Mesendoderm (in vitro differentiated cells): Measurements from ENCODE around the gene ADAMTS4.

Experiments
- DNase-seq: peaks from one replicate; pipeline ENCODE4 v3.0.0; 2013
- H2AK5ac ChIP-seq: 2 replicates; pipeline ENCODE4 v1.6.1; 2013; ENCODE audit warnings: low read length, inconsistent platforms
- H2BK120ac ChIP-seq: 2 replicates; pipeline ENCODE4 v1.6.1; 2013; ENCODE audit warnings: low read depth, mild to moderate bottlenecking, low read length, moderate library complexity, mixed read lengths
- H2BK15ac ChIP-seq: replicated peaks from 2 replicates; pipeline ENCODE4 v1.6.1; 2013; ENCODE audit warnings: low read depth, mild to moderate bottlenecking, moderate library complexity
- H2BK5ac ChIP-seq: 2 replicates; pipeline ENCODE4 v1.6.1; 2013; ENCODE audit warnings: low read length, inconsistent platforms
- H3K18ac ChIP-seq: 2 replicates; pipeline ENCODE4 v1.6.1; 2013; ENCODE audit warnings: mild to moderate bottlenecking, low read length, mixed read lengths
- H3K23ac ChIP-seq: one replicate; pipeline ENCODE4 v1.6.1; 2013; ENCODE audit warnings: low read length
- H3K27ac ChIP-seq: 2 replicates; pipeline ENCODE4 v1.5.1; 2013; ENCODE audit warnings: low read depth, mild to moderate bottlenecking, inconsistent platforms, low read length, moderate library complexity
- H3K27me3 ChIP-seq: 2 replicates; pipeline ENCODE4 v1.6.1; 2013; ENCODE audit warnings: low read length, control low read depth, mild to moderate bottlenecking, inconsistent platforms; ENCODE audit not compliant: insufficient read depth, poor library complexity
- H3K36me3 ChIP-seq: 2 replicates; pipeline ENCODE4 v1.6.1; 2013; ENCODE audit warnings: low read length, inconsistent platforms; ENCODE audit not compliant: control insufficient read depth, insufficient read depth
- H3K4ac ChIP-seq: one replicate; pipeline ENCODE4 v1.6.1; 2013; ENCODE audit warnings: low read depth, mild to moderate bottlenecking, low read length, moderate library complexity
- H3K4me1 ChIP-seq: 2 replicates; pipeline ENCODE4 v1.6.1; 2013; ENCODE audit warnings: low read depth, low read length, inconsistent platforms; ENCODE audit not compliant: control insufficient read depth
- H3K4me2 ChIP-seq: 2 replicates; pipeline ENCODE4 v1.6.1; 2013; ENCODE audit warnings: low read length
- H3K4me3 ChIP-seq: 2 replicates; pipeline ENCODE4 v1.5.1; 2013; ENCODE audit warnings: mild to moderate bottlenecking, low read length
- H3K56ac ChIP-seq: one replicate; pipeline ENCODE4 v1.6.1; 2013; ENCODE audit warnings: low read length
- H3K79me1 ChIP-seq: 2 replicates; pipeline ENCODE4 v1.6.1; 2013; ENCODE audit warnings: low read length, inconsistent platforms
- H3K79me2 ChIP-seq: 2 replicates; pipeline ENCODE4 v1.6.1; 2013; ENCODE audit warnings: mild to moderate bottlenecking, low read length; ENCODE audit not compliant: control insufficient read depth, insufficient read depth
- H3K9ac ChIP-seq: 2 replicates; pipeline ENCODE4 v1.6.1; 2013; ENCODE audit warnings: low read length, inconsistent platforms
- H4K5ac ChIP-seq: one replicate; pipeline ENCODE4 v1.6.1; 2013; ENCODE audit warnings: low read length
- H4K8ac ChIP-seq: one replicate; pipeline ENCODE4 v1.6.1; 2013; ENCODE audit warnings: low read depth, mild to moderate bottlenecking, control low read depth, low read length, moderate library complexity
- WGBS: extraction: QIAGEN DNeasy Blood & Tissue Kit; methylation state at CpG from one replicate; pipeline ENCODE4 v1.1.7; 2013; ENCODE audit warnings: low lambda C conversion rate, missing lambda C conversion rate; ENCODE audit not compliant: insufficient coverage; ENCODE audit errors: extremely low coverage; 5-methylcytosine and 5-hydroxymethylcytosine counted together

ADAMTS4 gene

GRCh38 chr1:161172349-161172748 lies 26.5 kb downstream of the ADAMTS4 start:
- Histone ChIP-seq H2BK5ac (no peak overlapping the region), H3K18ac (no peak overlapping the region), H3K23ac (no peak overlapping the region), H3K4me2 (no peak overlapping the region), H3K56ac (no peak overlapping the region), H3K4ac (no peak overlapping the region), H3K4me1 (peaks cover 4% of the 10 kb centered on the region), H3K4me3 (no peak overlapping the region), H2AK5ac (no peak overlapping the region), H4K8ac (no peak overlapping the region), H3K79me1 (peaks cover 6% of the 10 kb centered on the region), H3K79me2 (peaks cover 4% of the 10 kb centered on the region), H3K9ac (no peak overlapping the region), H3K27ac (no peak overlapping the region), H2BK15ac (no peak overlapping the region), H3K36me3 (peaks cover 10% of the 10 kb centered on the region), H4K5ac (no peak overlapping the region), H3K27me3 (no peaks in the 10 kb centered on the region), H2BK120ac (no peak overlapping the region)
- no peak for DNase-seq
- no CpG with 5 or more reads among the region's 1 CpG for WGBS

GRCh38 chr1:161171696-161172095 lies 27.2 kb downstream of the ADAMTS4 start:
- H3K27ac ChIP-seq, result no peak overlapping the region
- H2BK15ac ChIP-seq, result no peak overlapping the region
- H2AK5ac ChIP-seq, result no peak overlapping the region
- H3K4ac ChIP-seq, result no peak overlapping the region
- no peak overlapping the region for H4K5ac ChIP-seq
- H3K27me3 ChIP-seq, result no peaks in the 10 kb centered on the region
- no CpG with 5 or more reads among the region's 12 CpGs for WGBS
- no peak overlapping the region for H3K9ac ChIP-seq
- DNase-seq, result no peak
- peaks cover 6% of the 10 kb centered on the region for H3K79me1 ChIP-seq
- H3K18ac ChIP-seq, result no peak overlapping the region
- H3K4me3 ChIP-seq, result no peak overlapping the region
- H3K56ac ChIP-seq, result no peak overlapping the region
- H3K4me2 ChIP-seq, result no peak overlapping the region
- H2BK5ac ChIP-seq, result no peak overlapping the region
- H2BK120ac ChIP-seq, result no peak overlapping the region
- H3K79me2 ChIP-seq, result peaks cover 4% of the 10 kb centered on the region
- peaks cover 4% of the 10 kb centered on the region for H3K4me1 ChIP-seq
- H4K8ac ChIP-seq, result no peak overlapping the region
- H3K23ac ChIP-seq, result no peak overlapping the region
- peaks cover 10% of the 10 kb centered on the region for H3K36me3 ChIP-seq

- H3K18ac ChIP-seq, result no peak overlapping the region
- H3K4me1 ChIP-seq, result no peaks in the 10 kb centered on the region
- no peak overlapping the region for H3K4me2 ChIP-seq
- H3K27ac ChIP-seq, result no peak overlapping the region
- no peak overlapping the region for H4K8ac ChIP-seq
- peaks cover 2% of the 10 kb centered on the region for H3K79me1 ChIP-seq
- H2BK120ac ChIP-seq, result no peak overlapping the region
- no peak overlapping the region for H3K4me3 ChIP-seq
- no peaks in the 10 kb centered on the region for H3K79me2 ChIP-seq
- H2BK15ac ChIP-seq, result no peak overlapping the region
- H3K27me3 ChIP-seq, result no peaks in the 10 kb centered on the region
- H3K4ac ChIP-seq, result no peak overlapping the region
- no peak overlapping the region for H3K23ac ChIP-seq
- H3K56ac ChIP-seq, result no peak overlapping the region
- no peak overlapping the region for H2AK5ac ChIP-seq
- no CpG with 5 or more reads among the region's 5 CpGs for WGBS
- no peak overlapping the region for H2BK5ac ChIP-seq
- H3K36me3 ChIP-seq, result peaks cover 10% of the 10 kb centered on the region
- DNase-seq, result no peak
- no peak overlapping the region for H3K9ac ChIP-seq
- H4K5ac ChIP-seq, result no peak overlapping the region
Observed at GRCh38 chr1:161171191-161171590, 27.7 kb downstream of the ADAMTS4 start.

GRCh38 chr1:161168906-161169305 lies 29.9 kb downstream of the ADAMTS4 start:
- no peak overlapping the region for H3K23ac ChIP-seq
- no peak overlapping the region for H2BK15ac ChIP-seq
- no peak overlapping the region for H3K4ac ChIP-seq
- H2AK5ac ChIP-seq, result no peak overlapping the region
- H3K79me2 ChIP-seq, result no peaks in the 10 kb centered on the region
- no peak overlapping the region for H3K56ac ChIP-seq
- H3K18ac ChIP-seq, result no peak overlapping the region
- H2BK5ac ChIP-seq, result no peak overlapping the region
- no peak for DNase-seq
- no peak overlapping the region for H3K4me3 ChIP-seq
- H2BK120ac ChIP-seq, result no peak overlapping the region
- no peak overlapping the region for H3K27ac ChIP-seq
- no peaks in the 10 kb centered on the region for H3K79me1 ChIP-seq
- WGBS, result no CpG with 5 or more reads among the region's 9 CpGs
- no peak overlapping the region for H4K5ac ChIP-seq
- no peaks in the 10 kb centered on the region for H3K4me1 ChIP-seq
- H3K36me3 ChIP-seq, result peaks cover 10% of the 10 kb centered on the region
- no peaks in the 10 kb centered on the region for H3K27me3 ChIP-seq
- H3K9ac ChIP-seq, result no peak overlapping the region
- H3K4me2 ChIP-seq, result no peak overlapping the region
- no peak overlapping the region for H4K8ac ChIP-seq

DNA sequence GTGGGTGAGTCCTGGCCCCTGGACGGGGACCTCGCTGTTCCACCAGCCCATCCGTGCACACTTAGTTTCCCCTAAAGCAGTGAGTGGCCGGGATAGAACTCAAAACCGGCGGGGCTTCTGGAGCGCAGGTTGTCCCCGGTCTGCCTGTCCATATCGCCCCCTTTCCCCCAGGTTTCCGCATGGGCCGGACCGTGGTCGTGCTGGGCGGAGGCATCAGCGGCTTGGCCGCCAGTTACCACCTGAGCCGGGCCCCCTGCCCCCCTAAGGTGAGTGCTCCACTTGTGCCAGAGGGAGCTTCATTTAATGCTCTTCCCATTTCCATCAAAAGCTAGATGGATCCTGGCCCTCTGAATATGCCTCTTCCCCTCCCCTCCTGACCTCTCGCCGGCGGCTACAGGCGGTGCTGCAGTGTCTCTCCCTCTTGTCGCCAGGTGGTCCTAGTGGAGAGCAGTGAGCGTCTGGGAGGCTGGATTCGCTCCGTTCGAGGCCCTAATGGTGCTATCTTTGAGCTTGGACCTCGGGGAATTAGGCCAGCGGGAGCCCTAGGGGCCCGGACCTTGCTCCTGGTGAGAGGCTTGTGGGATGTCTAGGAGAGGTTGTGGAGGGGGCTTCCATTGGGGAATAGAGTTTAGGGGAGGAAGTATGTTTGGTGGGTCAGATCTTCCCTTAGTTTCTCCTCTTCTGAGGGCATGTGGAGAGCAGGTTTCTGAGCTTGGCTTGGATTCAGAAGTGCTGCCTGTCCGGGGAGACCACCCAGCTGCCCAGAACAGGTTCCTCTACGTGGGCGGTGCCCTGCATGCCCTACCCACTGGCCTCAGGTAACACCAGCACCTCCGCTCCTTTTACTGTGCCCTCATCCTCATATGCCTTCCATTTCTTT lies 31.9 kb downstream of the ADAMTS4 start:
- no peak overlapping the region for H4K8ac ChIP-seq
- H3K9ac ChIP-seq, result peak overlapping the region; percentile 83
- H3K4ac ChIP-seq, result no peak overlapping the region
- no peak overlapping the region for H4K5ac ChIP-seq
- H2BK120ac ChIP-seq, result no peak overlapping the region
- H3K4me1 ChIP-seq, result no peaks in the 10 kb centered on the region
- H2BK5ac ChIP-seq, result no peak overlapping the region
- no peaks in the 10 kb centered on the region for H3K27me3 ChIP-seq
- no peaks in the 10 kb centered on the region for H3K79me1 ChIP-seq
- H3K23ac ChIP-seq, result no peak overlapping the region
- peak overlapping the region; percentile 10 for H3K27ac ChIP-seq
- H3K18ac ChIP-seq, result no peak overlapping the region
- peaks cover 4% of the 10 kb centered on the region for H3K36me3 ChIP-seq
- no CpG with 5 or more reads among the region's 33 CpGs for WGBS
- peak; percentile 74 for DNase-seq
- peak overlapping the region; percentile 85 for H3K56ac ChIP-seq
- peak overlapping the region; percentile 77 for H3K4me2 ChIP-seq
- H3K79me2 ChIP-seq, result no peaks in the 10 kb centered on the region
- H2BK15ac ChIP-seq, result no peak overlapping the region
- H2AK5ac ChIP-seq, result no peak overlapping the region
- peak overlapping the region; percentile 76 for H3K4me3 ChIP-seq
